ENCODE measurements around the gene CCDC196. TPM values are rescaled to one million over a fixed set of nuclear protein-coding genes. Genes with fewer than 3 reads are reported as not detected.

The CCDC196 gene
- total RNA-seq, 1 donor from 2014 or later: not detected

- Histone ChIP-seq H3K27ac (ENCODE audit: low read depth, low read length) (peak within 1 kb of the TSS; percentile 91), H3K9me3 (ENCODE audit: control insufficient read depth in 3 of 3, low read length in 3 of 3) (no peaks in the 10 kb centered on the region), H3K36me3 (ENCODE audit: control insufficient read depth in 3 of 3, insufficient read depth in 3 of 3, low read length in 3 of 3) (no peaks in the 10 kb centered on the region), H3K9ac (ENCODE audit: low read depth in 1 of 3, low read length in 3 of 3) (peak within 1 kb of the TSS; percentile 90 to 97 (median 92)), H3K27me3 (ENCODE audit: control insufficient read depth in 3 of 3, insufficient read depth in 3 of 3, low read length in 3 of 3) (no peaks in the 10 kb centered on the region), H3K4me3 (ENCODE audit: low read length in 3 of 3) (peak within 1 kb of the TSS; percentile 97 to 98 (median 97)), H3K4me1 (ENCODE audit: control insufficient read depth in 3 of 3, insufficient read depth in 3 of 3, low read length in 3 of 3) (peaks cover 12 to 30% (median 14%) of the 10 kb centered on the region in 3 donors)
These were observed 21.8 kb downstream of the CCDC196 start, which contains the start of gene GPHN for GRCh38 chr14:66507722-66508546. TSS of gene GPHN (plus strand) at chr14:66508147.

- Histone ChIP-seq H3K4me3 (ENCODE audit: low read length in 3 of 3) (peak overlapping the region; percentile 97 to 98 (median 97)), H3K4me1 (ENCODE audit: control insufficient read depth in 3 of 3, insufficient read depth in 3 of 3, low read length in 3 of 3) (peaks cover 12 to 30% (median 18%) of the 10 kb centered on the region in 3 donors), H3K27ac (ENCODE audit: low read depth, low read length) (peak overlapping the region; percentile 91), H3K36me3 (ENCODE audit: control insufficient read depth in 3 of 3, insufficient read depth in 3 of 3, low read length in 3 of 3) (no peaks in the 10 kb centered on the region), H3K9me3 (ENCODE audit: control insufficient read depth in 3 of 3, low read length in 3 of 3) (no peaks in the 10 kb centered on the region), H3K27me3 (ENCODE audit: control insufficient read depth in 3 of 3, insufficient read depth in 3 of 3, low read length in 3 of 3) (no peaks in the 10 kb centered on the region), H3K9ac (ENCODE audit: low read depth in 1 of 3, low read length in 3 of 3) (peak overlapping the region; percentile 90 to 97 (median 92))
These were observed 22.3 kb downstream of the CCDC196 start for GRCh38 chr14:66508547-66508845.

GRCh38 chr14:66508846-66509621 lies 22.9 kb downstream of the CCDC196 start:
- no peaks in the 10 kb centered on the region for H3K27me3 ChIP-seq (ENCODE audit: control insufficient read depth in 3 of 3, insufficient read depth in 3 of 3, low read length in 3 of 3)

GRCh38 chr14:66509874-66510273 lies 23.7 kb downstream of the CCDC196 start:
- Histone ChIP-seq H3K27ac (ENCODE audit: low read depth, low read length) (no peak overlapping the region), H3K9me3 (ENCODE audit: control insufficient read depth in 3 of 3, low read length in 3 of 3) (no peaks in the 10 kb centered on the region), H3K4me1 (ENCODE audit: control insufficient read depth in 3 of 3, insufficient read depth in 3 of 3, low read length in 3 of 3) (peaks cover 12 to 30% (median 19%) of the 10 kb centered on the region in 3 donors), H3K4me3 (ENCODE audit: low read length in 3 of 3) (peak overlapping the region in 2 of 3 donors; percentile 97), H3K27me3 (ENCODE audit: control insufficient read depth in 3 of 3, insufficient read depth in 3 of 3, low read length in 3 of 3) (no peaks in the 10 kb centered on the region), H3K36me3 (ENCODE audit: control insufficient read depth in 3 of 3, insufficient read depth in 3 of 3, low read length in 3 of 3) (no peaks in the 10 kb centered on the region), H3K9ac (ENCODE audit: low read depth in 1 of 3, low read length in 3 of 3) (peak overlapping the region in 2 of 3 donors; percentile 90 to 97)

More at GRCh38 chr14:66508846-66509621, 22.9 kb downstream of the CCDC196 start:
- Histone ChIP-seq H3K9me3 (ENCODE audit: control insufficient read depth in 3 of 3, low read length in 3 of 3) (no peaks in the 10 kb centered on the region), H3K9ac (ENCODE audit: low read depth in 1 of 3, low read length in 3 of 3) (peak overlapping the region; percentile 90 to 97 (median 92)), H3K27ac (ENCODE audit: low read depth, low read length) (peak overlapping the region; percentile 91), H3K4me3 (ENCODE audit: low read length in 3 of 3) (peak overlapping the region; percentile 97 to 98 (median 97)), H3K4me1 (ENCODE audit: control insufficient read depth in 3 of 3, insufficient read depth in 3 of 3, low read length in 3 of 3) (peaks cover 12 to 30% (median 18%) of the 10 kb centered on the region in 3 donors), H3K36me3 (ENCODE audit: control insufficient read depth in 3 of 3, insufficient read depth in 3 of 3, low read length in 3 of 3) (no peaks in the 10 kb centered on the region)

- Histone ChIP-seq H3K4me1 (ENCODE audit: control insufficient read depth in 3 of 3, insufficient read depth in 3 of 3, low read length in 3 of 3) (peaks cover 10 to 28% (median 19%) of the 10 kb centered on the region in 3 donors), H3K4me3 (ENCODE audit: low read length in 3 of 3) (no peak overlapping the region), H3K9ac (ENCODE audit: low read depth in 1 of 3, low read length in 3 of 3) (peak overlapping the region in 1 of 3 donors; percentile 4), H3K27me3 (ENCODE audit: control insufficient read depth in 3 of 3, insufficient read depth in 3 of 3, low read length in 3 of 3) (no peaks in the 10 kb centered on the region), H3K27ac (ENCODE audit: low read depth, low read length) (no peak overlapping the region), H3K36me3 (ENCODE audit: control insufficient read depth in 3 of 3, insufficient read depth in 3 of 3, low read length in 3 of 3) (no peaks in the 10 kb centered on the region), H3K9me3 (ENCODE audit: control insufficient read depth in 3 of 3, low read length in 3 of 3) (no peaks in the 10 kb centered on the region)
These were observed 25.7 kb downstream of the CCDC196 start for GRCh38 chr14:66511849-66512248.

GRCh38 chr14:66514213-66514612 lies 28.0 kb downstream of the CCDC196 start:
- Histone ChIP-seq H3K9ac (ENCODE audit: low read depth in 1 of 3, low read length in 3 of 3) (no peak overlapping the region), H3K27me3 (ENCODE audit: control insufficient read depth in 3 of 3, insufficient read depth in 3 of 3, low read length in 3 of 3) (no peaks in the 10 kb centered on the region), H3K27ac (ENCODE audit: low read depth, low read length) (no peak overlapping the region), H3K4me3 (ENCODE audit: low read length in 3 of 3) (no peak overlapping the region), H3K4me1 (ENCODE audit: control insufficient read depth in 3 of 3, insufficient read depth in 3 of 3, low read length in 3 of 3) (peaks cover 7 to 18% (median 13%) of the 10 kb centered on the region in 3 donors), H3K9me3 (ENCODE audit: control insufficient read depth in 3 of 3, low read length in 3 of 3) (no peaks in the 10 kb centered on the region), H3K36me3 (ENCODE audit: control insufficient read depth in 3 of 3, insufficient read depth in 3 of 3, low read length in 3 of 3) (no peaks in the 10 kb centered on the region)

- H3K36me3 ChIP-seq (ENCODE audit: control insufficient read depth in 3 of 3, insufficient read depth in 3 of 3, low read length in 3 of 3): no peaks in the 10 kb centered on the region
- no peaks in the 10 kb centered on the region for H3K9me3 ChIP-seq (ENCODE audit: control insufficient read depth in 3 of 3, low read length in 3 of 3)
- H3K9ac ChIP-seq (ENCODE audit: low read depth in 1 of 3, low read length in 3 of 3): no peak overlapping the region
- H3K4me3 ChIP-seq (ENCODE audit: low read length in 3 of 3): no peak overlapping the region
- peaks cover 0 to 3% (median 0%) of the 10 kb centered on the region in 3 donors for H3K4me1 ChIP-seq (ENCODE audit: control insufficient read depth in 3 of 3, insufficient read depth in 3 of 3, low read length in 3 of 3)
- H3K27ac ChIP-seq (ENCODE audit: low read depth, low read length): no peak overlapping the region
- H3K27me3 ChIP-seq (ENCODE audit: control insufficient read depth in 3 of 3, insufficient read depth in 3 of 3, low read length in 3 of 3): no peaks in the 10 kb centered on the region
These were observed 44.4 kb downstream of the CCDC196 start for GRCh38 chr14:66530526-66530925.

GRCh38 chr14:66539034-66539433 lies 52.9 kb downstream of the CCDC196 start:
- Histone ChIP-seq H3K27me3 (ENCODE audit: control insufficient read depth in 3 of 3, insufficient read depth in 3 of 3, low read length in 3 of 3) (no peaks in the 10 kb centered on the region), H3K27ac (ENCODE audit: low read depth, low read length) (no peak overlapping the region)

GRCh38 chr14:66540038-66540437 lies 53.9 kb downstream of the CCDC196 start:
- Histone ChIP-seq H3K9me3 (ENCODE audit: control insufficient read depth in 3 of 3, low read length in 3 of 3) (no peaks in the 10 kb centered on the region), H3K27ac (ENCODE audit: low read depth, low read length) (no peak overlapping the region)

More at GRCh38 chr14:66539034-66539433, 52.9 kb downstream of the CCDC196 start:
- H3K4me1 ChIP-seq (ENCODE audit: control insufficient read depth in 3 of 3, insufficient read depth in 3 of 3, low read length in 3 of 3): peaks cover 0 to 7% (median 5%) of the 10 kb centered on the region in 3 donors
- H3K9ac ChIP-seq (ENCODE audit: low read depth in 1 of 3, low read length in 3 of 3): no peak overlapping the region
- H3K9me3 ChIP-seq (ENCODE audit: control insufficient read depth in 3 of 3, low read length in 3 of 3): no peaks in the 10 kb centered on the region
- no peaks in the 10 kb centered on the region for H3K36me3 ChIP-seq (ENCODE audit: control insufficient read depth in 3 of 3, insufficient read depth in 3 of 3, low read length in 3 of 3)
- no peak overlapping the region for H3K4me3 ChIP-seq (ENCODE audit: low read length in 3 of 3)

More at GRCh38 chr14:66540038-66540437, 53.9 kb downstream of the CCDC196 start:
- H3K36me3 ChIP-seq (ENCODE audit: control insufficient read depth in 3 of 3, insufficient read depth in 3 of 3, low read length in 3 of 3): no peaks in the 10 kb centered on the region
- H3K4me1 ChIP-seq (ENCODE audit: control insufficient read depth in 3 of 3, insufficient read depth in 3 of 3, low read length in 3 of 3): peaks cover 0 to 10% (median 5%) of the 10 kb centered on the region in 3 donors
- no peaks in the 10 kb centered on the region for H3K27me3 ChIP-seq (ENCODE audit: control insufficient read depth in 3 of 3, insufficient read depth in 3 of 3, low read length in 3 of 3)
- no peak overlapping the region for H3K9ac ChIP-seq (ENCODE audit: low read depth in 1 of 3, low read length in 3 of 3)
- H3K4me3 ChIP-seq (ENCODE audit: low read length in 3 of 3): no peak overlapping the region
